Measurements from ENCODE around the gene MLLT6. TPM values are rescaled to one million over a fixed set of nuclear protein-coding genes. Genes with fewer than 3 reads are reported as not detected.
A peak's percentile ranks its signal among the peaks of the same experiment; 100 is the strongest.

MLLT6 gene
- total RNA-seq, 2 experiments from 2014 or later, result 145 to 148 TPM

- CTCF ChIA-PET, result interaction anchor here (0.5 to 9.4 kb wide), 30 partner anchors 10 to 641 kb away, joined by 3 to 160 read pairs (median 5); partner anchors contain the start of gene EPOP
- Mint-ChIP-seq H3K9me3 (no peaks in the 10 kb centered on the region), H3K27me3 (no peaks in the 10 kb centered on the region), H3K4me3 (no peak overlapping the region), H3K27ac (peak overlapping the region; percentile 55), H3K36me3 (ENCODE audit: low read depth) (peaks cover 13% of the 10 kb centered on the region), H3K4me1 (ENCODE audit: low read depth) (peaks cover 45% of the 10 kb centered on the region)
- POLR2A ChIA-PET, result interaction anchor here (1.0 to 2.3 kb wide), 8 partner anchors 9 to 59 kb away, joined by 3 to 10 read pairs (median 4); partner anchors contain the start of genes EPOP and MLLT6
- intact Hi-C loops (cut with micrococcal nuclease), result no loop called here
- peak; percentile 34 for ATAC-seq
- peak; percentile 82 for DNase-seq
- TF ChIP-seq, protein P1, sequence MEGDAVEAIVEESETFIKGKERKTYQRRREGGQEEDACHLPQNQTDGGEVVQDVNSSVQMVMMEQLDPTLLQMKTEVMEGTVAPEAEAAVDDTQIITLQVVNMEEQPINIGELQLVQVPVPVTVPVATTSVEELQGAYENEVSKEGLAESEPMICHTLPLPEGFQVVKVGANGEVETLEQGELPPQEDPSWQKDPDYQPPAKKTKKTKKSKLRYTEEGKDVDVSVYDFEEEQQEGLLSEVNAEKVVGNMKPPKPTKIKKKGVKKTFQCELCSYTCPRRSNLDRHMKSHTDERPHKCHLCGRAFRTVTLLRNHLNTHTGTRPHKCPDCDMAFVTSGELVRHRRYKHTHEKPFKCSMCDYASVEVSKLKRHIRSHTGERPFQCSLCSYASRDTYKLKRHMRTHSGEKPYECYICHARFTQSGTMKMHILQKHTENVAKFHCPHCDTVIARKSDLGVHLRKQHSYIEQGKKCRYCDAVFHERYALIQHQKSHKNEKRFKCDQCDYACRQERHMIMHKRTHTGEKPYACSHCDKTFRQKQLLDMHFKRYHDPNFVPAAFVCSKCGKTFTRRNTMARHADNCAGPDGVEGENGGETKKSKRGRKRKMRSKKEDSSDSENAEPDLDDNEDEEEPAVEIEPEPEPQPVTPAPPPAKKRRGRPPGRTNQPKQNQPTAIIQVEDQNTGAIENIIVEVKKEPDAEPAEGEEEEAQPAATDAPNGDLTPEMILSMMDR (IDR thresholded peaks at IDR 0.05), result peak; percentile 90
These were observed 30.3 kb downstream of the MLLT6 start for GRCh38 chr17:38735161-38735997.

DNA sequence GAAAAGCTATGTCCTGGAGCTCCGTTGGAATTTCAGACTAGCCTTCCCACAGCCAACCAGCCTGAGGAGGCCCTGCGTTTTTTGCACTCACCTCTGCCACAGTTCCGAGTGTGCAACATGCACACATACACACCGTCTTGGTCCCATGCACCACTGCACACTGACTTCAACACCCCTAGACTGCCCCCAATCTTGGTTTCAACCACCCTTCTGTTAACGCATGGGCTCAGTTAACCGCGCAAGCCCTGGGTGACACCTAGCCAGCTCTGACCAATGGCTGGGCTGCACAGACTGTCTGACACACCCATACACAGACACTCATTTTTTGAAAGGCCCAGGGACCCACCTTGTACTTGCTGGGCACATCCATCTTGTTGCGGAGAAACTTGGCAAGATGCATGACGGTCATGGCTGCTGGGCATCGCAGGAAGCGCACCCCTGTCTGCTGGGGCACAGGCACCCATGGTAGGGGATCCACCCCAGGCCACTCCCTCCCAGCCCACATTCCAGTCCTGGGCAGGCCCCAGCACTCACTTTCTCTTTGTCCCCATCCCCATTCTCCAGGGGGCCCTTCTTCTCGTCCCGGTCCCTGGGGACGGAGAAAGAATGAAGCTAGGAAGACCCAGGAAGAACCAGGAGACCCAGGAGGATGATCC lies 33.1 kb downstream of the MLLT6 start:
- Mint-ChIP-seq H3K36me3 (ENCODE audit: low read depth) (peaks cover 2% of the 10 kb centered on the region), H3K27ac (no peak overlapping the region), H3K4me3 (no peak overlapping the region), H3K9me3 (no peaks in the 10 kb centered on the region), H3K4me1 (ENCODE audit: low read depth) (peaks cover 26% of the 10 kb centered on the region), H3K27me3 (no peaks in the 10 kb centered on the region)
- POLR2A ChIA-PET, result interaction anchor here (0.9 to 2.3 kb wide), 3 partner anchors 10 to 66 kb away, joined by 3 to 6 read pairs (median 5); partner anchors contain the start of gene PSMB3
- intact Hi-C loops (cut with micrococcal nuclease), result no loop called here
- DNase-seq (no peak), ATAC-seq (no peak)
- TF ChIP-seq, protein P1 (IDR thresholded peaks at IDR 0.05), result no peak
- CTCF ChIA-PET, result interaction anchor here (4.4 to 9.4 kb wide), 2 partner anchors 62 to 70 kb away, joined by 32 to 160 read pairs; partner anchors contain the start of gene EPOP

DNA sequence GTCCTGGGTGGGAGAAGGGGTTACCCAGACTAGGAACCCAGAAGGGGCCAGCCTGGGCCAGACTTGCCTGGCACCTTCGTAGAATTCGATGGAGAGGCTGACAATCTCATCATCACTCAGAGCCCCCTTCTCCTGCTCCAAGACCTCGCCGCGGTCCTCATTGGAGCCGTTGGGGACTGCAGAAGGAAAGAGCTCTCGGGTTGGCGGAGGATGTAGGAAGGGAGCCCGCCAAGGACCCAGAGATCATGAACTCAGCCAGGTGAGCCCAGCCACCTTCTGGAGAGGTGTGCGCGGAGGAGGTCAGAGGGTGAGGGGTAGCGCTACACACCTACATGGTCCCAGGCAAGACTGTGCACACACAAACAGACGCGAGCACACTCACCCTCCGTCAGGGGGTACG lies 33.6 kb downstream of the MLLT6 start:
- ATAC-seq, result no peak
- ChIA-PET CTCF (interaction anchor here (1.1 to 9.4 kb wide), 2 partner anchors 63 to 155 kb away, joined by 3 to 160 read pairs; partner anchors contain the start of gene EPOP), POLR2A (interaction anchor here (2.3 kb wide), 1 partner anchor 10 kb away, joined by 6 read pairs; no protein-coding TSS in a partner anchor)
- Mint-ChIP-seq H3K36me3 (ENCODE audit: low read depth) (peaks cover 2% of the 10 kb centered on the region), H3K27ac (no peak overlapping the region), H3K27me3 (no peaks in the 10 kb centered on the region), H3K9me3 (no peaks in the 10 kb centered on the region), H3K4me3 (no peak overlapping the region), H3K4me1 (ENCODE audit: low read depth) (peaks cover 21% of the 10 kb centered on the region)
- TF ChIP-seq, protein P1 (IDR thresholded peaks at IDR 0.05), result no peak
- intact Hi-C loops (cut with micrococcal nuclease), result no loop called here
- DNase-seq, result no peak

DNA sequence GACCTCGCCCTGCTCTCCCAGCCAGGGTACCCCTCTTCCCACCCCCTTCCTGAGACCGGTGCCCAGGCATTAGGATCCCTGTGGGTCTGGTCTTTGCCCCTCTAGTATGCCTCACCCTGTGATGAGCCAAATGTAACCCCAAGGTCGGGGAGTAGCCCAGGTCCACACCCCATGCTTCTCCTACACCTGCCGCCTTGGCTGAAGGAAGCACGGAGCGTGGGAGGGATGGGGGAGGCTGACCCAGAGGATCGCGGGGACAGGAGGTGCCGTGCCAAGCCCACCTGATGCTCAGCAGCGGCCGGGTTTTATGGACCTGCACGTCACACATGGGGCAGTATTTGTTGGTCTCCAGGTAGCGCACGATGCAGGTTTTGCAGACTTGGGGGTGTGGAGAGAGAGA lies 34.2 kb downstream of the MLLT6 start:
- CTCF ChIA-PET, result interaction anchor here (1.1 to 9.4 kb wide), 2 partner anchors 63 to 155 kb away, joined by 3 to 160 read pairs; partner anchors contain the start of gene EPOP
- TF ChIP-seq, protein P1 (IDR thresholded peaks at IDR 0.05), result no peak
- peaks cover 15% of the 10 kb centered on the region for H3K4me1 Mint-ChIP-seq (ENCODE audit: low read depth)
- peaks cover 2% of the 10 kb centered on the region for H3K36me3 Mint-ChIP-seq (ENCODE audit: low read depth)
- DNase-seq (no peak), ATAC-seq (no peak)
- peaks cover 3% of the 10 kb centered on the region for H3K27me3 Mint-ChIP-seq
- POLR2A ChIA-PET, result interaction anchor here (1.0 to 2.3 kb wide), 2 partner anchors 11 to 54 kb away, joined by 3 to 6 read pairs; no protein-coding TSS in a partner anchor
- intact Hi-C loops (cut with micrococcal nuclease), result no loop called here
- no peak overlapping the region for H3K4me3 Mint-ChIP-seq
- H3K27ac Mint-ChIP-seq, result no peak overlapping the region
- H3K9me3 Mint-ChIP-seq, result no peaks in the 10 kb centered on the region

All from activated CD8-positive, alpha-beta T cell treated with anti-CD3 and anti-CD28 coated beads for 36 hours (primary cell).